Activated CD8-positive, alpha-beta T cell treated with anti-CD3 and anti-CD28 coated beads for 36 hours (primary cell): ENCODE measurements around the gene ANLN. TPM values are rescaled to one million over a fixed set of nuclear protein-coding genes. Genes with fewer than 3 reads are reported as not detected.

ENCODE experiments used
- ATAC-seq: fragments of 200-7000 bp; cut with Tn5 transposase; one replicate; pipeline ENCODE4 v1.10.0; 2021; ENCODE audit warnings: mild to moderate bottlenecking, moderate library complexity
- CTCF ChIA-PET: fragments of 350-600 bp; sonication (Branson Sonifier 250); formaldehyde crosslinking; loops from one replicate; lab custom pipeline; 2021; ENCODE audit warnings: antibody characterized with exemption; lab: Charles Lee
- POLR2A ChIA-PET: fragments of 350-600 bp; sonication (Branson Sonifier 250); formaldehyde crosslinking; loops from one replicate; lab custom pipeline; 2021; ENCODE audit warnings: antibody characterized with exemption; lab: Charles Lee
- DNase-seq: peaks from one replicate; pipeline ENCODE4 v3.0.0-alpha.2; 2020
- H3K27ac Mint-ChIP-seq: one replicate; pipeline ENCODE4 v1.8.0; 2021; ENCODE audit warnings: mild to moderate bottlenecking, mixed read lengths
- H3K27me3 Mint-ChIP-seq: one replicate; pipeline ENCODE4 v1.8.0; 2021; ENCODE audit warnings: mixed read lengths
- H3K36me3 Mint-ChIP-seq: one replicate; pipeline ENCODE4 v1.8.0; 2021; ENCODE audit warnings: low read depth, mixed read lengths
- H3K4me1 Mint-ChIP-seq: one replicate; pipeline ENCODE4 v1.8.0; 2021; ENCODE audit warnings: low read depth, mixed read lengths
- H3K4me3 Mint-ChIP-seq: one replicate; pipeline ENCODE4 v1.8.0; 2021; ENCODE audit warnings: mild to moderate bottlenecking, moderate library complexity, mixed read lengths
- H3K9me3 Mint-ChIP-seq: one replicate; pipeline ENCODE4 v1.8.0; 2021; ENCODE audit warnings: mixed read lengths
- CTCF ChIP-seq: fragments of 200-600 bp; IDR thresholded peaks from one replicate; pipeline ENCODE4 v1.8.0; 2022; ENCODE audit warnings: antibody characterized with exemption, mild to moderate bottlenecking
- intact Hi-C: fragments of 100-400 bp; cut with micrococcal nuclease; formaldehyde crosslinking; loops from one replicate; pipeline ENCODE4 v1.10.0; 2022
- total RNA-seq, 2 experiments: library from RNA; stranded (reverse); gene quantifications; one replicate each; pipeline ENCODE4 v1.2.3, GENCODE V29; 2021

ANLN gene
- total RNA-seq, 2 experiments from 2014 or later = 38.1 to 45.0 TPM

- CTCF ChIA-PET = no interaction called here
- intact Hi-C loops = no loop called here
- Mint-ChIP-seq H3K4me1 (no peaks in the 10 kb centered on the region), H3K36me3 (no peaks in the 10 kb centered on the region), H3K27me3 (peaks cover 2% of the 10 kb centered on the region), H3K9me3 (no peaks in the 10 kb centered on the region), H3K4me3 (no peak overlapping the region), H3K27ac (no peak overlapping the region)
- TF ChIP-seq CTCF = no peak
- ATAC-seq (no peak), DNase-seq (no peak)
- POLR2A ChIA-PET = no interaction called here
These were observed 78.9 kb downstream of the ANLN start for GRCh38 chr7:36468370-36469101.

DNA sequence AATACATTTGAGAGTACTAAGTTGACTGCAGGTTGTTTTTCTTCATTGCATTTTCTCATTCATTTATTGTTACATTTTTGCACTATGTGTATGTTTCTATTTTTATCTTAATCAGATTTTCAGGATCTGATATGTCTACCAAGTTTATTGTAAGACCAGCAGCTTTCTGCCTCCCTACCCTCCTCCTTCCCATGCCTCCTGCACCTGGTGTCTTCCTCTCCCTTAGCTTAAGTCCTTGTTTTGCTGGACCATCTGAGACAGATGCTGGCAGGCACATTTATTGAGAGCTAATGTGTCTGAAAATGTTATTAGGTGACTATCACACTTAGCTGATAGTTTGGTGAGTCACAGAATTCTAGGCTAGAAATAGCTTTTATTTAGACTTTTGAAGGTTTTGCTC is 79.6 kb downstream of the ANLN start:
- Mint-ChIP-seq H3K36me3 (no peaks in the 10 kb centered on the region), H3K4me3 (no peak overlapping the region), H3K9me3 (no peaks in the 10 kb centered on the region), H3K27me3 (peaks cover 2% of the 10 kb centered on the region), H3K27ac (no peak overlapping the region), H3K4me1 (peaks cover 7% of the 10 kb centered on the region)
- TF ChIP-seq CTCF = no peak
- intact Hi-C loops = no loop called here
- DNase-seq (no peak), ATAC-seq (no peak)
- POLR2A ChIA-PET = no interaction called here
- CTCF ChIA-PET = interaction anchor here (1.4 kb wide), 1 partner anchor 28 kb away, joined by 3 read pairs; no protein-coding TSS in a partner anchor

DNA sequence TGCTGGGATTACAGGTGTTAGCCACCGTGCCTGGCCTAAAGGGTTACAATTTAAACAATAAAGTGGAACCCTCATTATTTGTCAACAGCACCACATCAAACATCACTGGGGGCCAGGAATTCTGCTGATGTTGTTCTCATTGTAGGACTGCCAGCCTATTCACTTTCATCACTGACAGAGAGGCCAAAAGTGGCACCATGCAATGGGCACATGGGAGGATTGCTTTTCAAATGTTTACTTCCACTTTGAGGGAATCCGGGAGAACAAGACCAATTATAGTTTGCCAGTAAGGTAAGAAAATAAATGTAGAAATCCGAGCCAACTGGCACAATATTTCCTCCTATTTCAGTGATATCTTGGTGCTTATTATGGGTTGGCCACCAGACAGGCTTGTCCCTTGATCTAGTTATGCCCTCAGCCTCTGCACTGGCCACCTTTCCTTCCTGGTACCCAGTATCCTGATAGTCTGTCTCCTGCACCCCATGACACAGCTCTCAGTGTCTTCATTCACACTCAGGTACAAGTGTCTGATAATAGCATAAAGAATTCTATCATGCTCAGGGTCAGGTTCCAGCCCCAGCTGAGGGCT is 82.6 kb downstream of the ANLN start:
- peaks cover 20% of the 10 kb centered on the region for H3K4me1 Mint-ChIP-seq
- H3K4me3 Mint-ChIP-seq = no peak overlapping the region
- TF ChIP-seq CTCF = no peak
- no peak overlapping the region for H3K27ac Mint-ChIP-seq
- intact Hi-C loops = no loop called here
- H3K36me3 Mint-ChIP-seq = no peaks in the 10 kb centered on the region
- ChIA-PET CTCF (interaction anchor here (0.8 to 1.6 kb wide), 6 partner anchors 19 to 514 kb away, joined by 3 to 5 read pairs (median 4); partner anchors contain the start of gene ANLN), POLR2A (no interaction called here)
- no peaks in the 10 kb centered on the region for H3K9me3 Mint-ChIP-seq
- H3K27me3 Mint-ChIP-seq = no peaks in the 10 kb centered on the region
- ATAC-seq (no peak), DNase-seq (no peak)

GRCh38 chr7:36473454-36474282 is 84.0 kb downstream of the ANLN start:
- ChIA-PET CTCF (interaction anchor here (0.9 to 2.3 kb wide), 6 partner anchors 9 to 708 kb away, joined by 3 to 11 read pairs (median 4); partner anchors contain the start of gene ANLN), POLR2A (interaction anchor here (0.8 kb wide), 1 partner anchor 26 kb away, joined by 3 read pairs; no protein-coding TSS in a partner anchor)
- Mint-ChIP-seq H3K36me3 (no peaks in the 10 kb centered on the region), H3K27me3 (no peaks in the 10 kb centered on the region), H3K9me3 (no peaks in the 10 kb centered on the region), H3K4me3 (no peak overlapping the region), H3K4me1 (peaks cover 20% of the 10 kb centered on the region), H3K27ac (peak overlapping the region; percentile 39)
- TF ChIP-seq CTCF = no peak
- DNase-seq (peak; percentile 65), ATAC-seq (peak; percentile 31)
- intact Hi-C loops = no loop called here
